GM23248 (cell line): ENCODE data around the gene TRIM14. TPM values are rescaled to one million over a fixed set of nuclear protein-coding genes. Genes with fewer than 3 reads are reported as not detected.

ENCODE experiments used
- DNase-seq: peaks from one replicate; pipeline ENCODE4 v3.0.0-alpha.2; 2015
- H2AFZ ChIP-seq: fragments of 200-600 bp; sonication (generic); 2 replicates; pipeline ENCODE4 v1.6.1; 2016; ENCODE audit warnings: antibody characterized with exemption
- H3F3A ChIP-seq: fragments of 200-600 bp; sonication (generic); 2 replicates; pipeline ENCODE4 v1.6.1; 2016; ENCODE audit warnings: mild to moderate bottlenecking, antibody characterized with exemption, mixed run types; ENCODE audit not compliant: insufficient read depth
- H3K27ac ChIP-seq: fragments of 200-600 bp; sonication (generic); 2 replicates; pipeline ENCODE4 v1.5.1; 2016; ENCODE audit warnings: mild to moderate bottlenecking
- H3K27me3 ChIP-seq: fragments of 200-600 bp; sonication (generic); replicated peaks from 2 replicates; pipeline ENCODE4 v1.6.1; 2016; ENCODE audit warnings: mild to moderate bottlenecking; ENCODE audit not compliant: insufficient read depth
- H3K36me3 ChIP-seq: fragments of 200-600 bp; sonication (generic); 2 replicates; pipeline ENCODE4 v1.6.1; 2016; ENCODE audit warnings: low read depth, mild to moderate bottlenecking
- H3K4me1 ChIP-seq: fragments of 200-600 bp; sonication (generic); 2 replicates; pipeline ENCODE4 v1.6.1; 2016; ENCODE audit warnings: mild to moderate bottlenecking; ENCODE audit not compliant: insufficient read depth
- H3K4me2 ChIP-seq: fragments of 200-600 bp; sonication (generic); one replicate; pipeline ENCODE4 v1.6.1; 2016; ENCODE audit warnings: mild to moderate bottlenecking; ENCODE audit not compliant: unreplicated experiment
- H3K4me3 ChIP-seq: fragments of 200-600 bp; sonication (generic); 2 replicates; pipeline ENCODE4 v1.5.1; 2016; ENCODE audit warnings: mild to moderate bottlenecking
- H3K79me2 ChIP-seq: fragments of 200-600 bp; sonication (generic); 2 replicates; pipeline ENCODE4 v1.6.1; 2016; ENCODE audit warnings: mild to moderate bottlenecking; ENCODE audit not compliant: insufficient read depth
- H3K9ac ChIP-seq: fragments of 200-600 bp; sonication (generic); 2 replicates; pipeline ENCODE4 v1.6.1; 2016; ENCODE audit warnings: mild to moderate bottlenecking
- H3K9me2 ChIP-seq: fragments of 200-600 bp; sonication (generic); 2 replicates; pipeline ENCODE4 v1.6.1; 2016; ENCODE audit warnings: mixed run types, mild to moderate bottlenecking, moderate library complexity; ENCODE audit not compliant: insufficient read depth
- H3K9me3 ChIP-seq: fragments of 200-600 bp; sonication (generic); one replicate; pipeline ENCODE4 v1.6.1; 2017; ENCODE audit warnings: low read depth
- H4K20me1 ChIP-seq: fragments of 200-600 bp; sonication (generic); 2 replicates; pipeline ENCODE4 v1.6.0; 2016; ENCODE audit not compliant: insufficient read depth
- EZH2 ChIP-seq: fragments of 200-600 bp; sonication (generic); IDR thresholded peaks from 2 replicates; pipeline ENCODE4 v1.6.1; 2018; ENCODE audit warnings: antibody characterized with exemption, mild to moderate bottlenecking; ENCODE audit not compliant: insufficient read depth, poor library complexity, severe bottlenecking
- EZH2phosphoT487 ChIP-seq: fragments of 200-600 bp; sonication (generic); IDR thresholded peaks from 2 replicates; pipeline ENCODE4 v1.6.1; 2018; ENCODE audit warnings: antibody characterized with exemption, moderate library complexity, mild to moderate bottlenecking, low read depth; ENCODE audit not compliant: insufficient read depth
- WGBS, 2 experiments: methylation state at CpG; one replicate each; pipeline ENCODE4 v1.1.6; 2015 to 2017; ENCODE audit warnings: low lambda C conversion rate in 2 of 2, low coverage in 1 of 2; ENCODE audit errors: missing lambda C conversion rate in 2 of 2; 5-methylcytosine and 5-hydroxymethylcytosine counted together
- in situ Hi-C: fragments of 300-500 bp; cut with MboI; formaldehyde crosslinking; loops from 2 replicates; pipeline ENCODE4 v1.15.0; 2020
- polyA plus RNA-seq: library from polyadenylated mRNA; unstranded; fragments of >200 nt; fragmentation: Nextera tagmentation; extraction: Ambion mirVana; gene quantifications from 2 replicates; pipeline ENCODE4 v1.2.1, GENCODE V29; 2016
- total RNA-seq: library from RNA; depleted of rRNA; stranded (reverse); fragments of >200 nt; shearing (Covaris generic); gene quantifications from 2 replicates; pipeline ENCODE4 v1.2.3, GENCODE V29; 2014

Gene TRIM14
- total and polyA plus RNA-seq, 2 experiments from 2014 or later, result 6.4 to 7.8 TPM

GRCh38 chr9:98096091-98096490, 22.9 kb downstream of the TRIM14 start:
- Histone ChIP-seq H3K4me1 (no peaks in the 10 kb centered on the region), H3K4me2 (no peak overlapping the region), H3K27me3 (no peaks in the 10 kb centered on the region), H3K9ac (no peak overlapping the region), H3K9me2 (no peaks in the 10 kb centered on the region), H3K9me3 (no peaks in the 10 kb centered on the region), H4K20me1 (no peaks in the 10 kb centered on the region), H2AFZ (no peak overlapping the region), H3K79me2 (no peaks in the 10 kb centered on the region), H3K4me3 (no peak overlapping the region), H3K36me3 (no peaks in the 10 kb centered on the region), H3F3A (no peaks in the 10 kb centered on the region), H3K27ac (no peak overlapping the region)
- in situ Hi-C loops, result no loop called here
- DNase-seq, result no peak
- TF ChIP-seq EZH2phosphoT487, result no peak
- no peak for TF ChIP-seq EZH2
- WGBS, 2 experiments, result 91 to 94% methylated on average over 5 of the region's 5 CpGs

DNA sequence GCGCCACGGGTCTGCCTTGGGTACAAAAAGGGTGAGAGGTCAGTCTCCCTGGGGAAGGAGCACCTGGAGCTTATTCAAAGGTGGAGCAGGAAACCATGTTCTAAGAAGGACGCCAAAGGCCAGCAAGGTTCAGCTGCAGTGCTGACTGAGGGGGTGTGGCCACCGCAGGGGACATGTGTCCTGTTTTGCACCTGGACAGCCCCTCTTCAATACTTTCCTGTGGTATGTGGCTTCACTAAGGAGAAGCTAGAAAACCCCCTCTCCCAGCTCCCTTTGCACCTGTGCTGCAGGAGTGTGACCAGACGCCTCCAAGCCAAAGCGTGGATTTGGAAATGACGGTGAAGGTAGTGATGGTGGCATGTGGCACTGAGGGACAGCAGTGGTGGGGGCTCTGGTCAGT, 23.6 kb downstream of the TRIM14 start:
- H4K20me1 ChIP-seq, result no peaks in the 10 kb centered on the region
- no peak overlapping the region for H3K9ac ChIP-seq
- TF ChIP-seq EZH2 (no peak), EZH2phosphoT487 (no peak)
- H3K9me2 ChIP-seq, result no peaks in the 10 kb centered on the region
- H3K9me3 ChIP-seq, result no peaks in the 10 kb centered on the region
- H3K4me1 ChIP-seq, result no peaks in the 10 kb centered on the region
- H3K79me2 ChIP-seq, result no peaks in the 10 kb centered on the region
- H3K27ac ChIP-seq, result no peak overlapping the region
- H3K27me3 ChIP-seq, result no peaks in the 10 kb centered on the region
- no peaks in the 10 kb centered on the region for H3K36me3 ChIP-seq
- in situ Hi-C loops, result no loop called here
- H3K4me2 ChIP-seq, result no peak overlapping the region
- no peaks in the 10 kb centered on the region for H3F3A ChIP-seq
- DNase-seq, result no peak
- no peak overlapping the region for H2AFZ ChIP-seq
- no peak overlapping the region for H3K4me3 ChIP-seq
- 78 to 80% methylated on average over 7 of the region's 7 CpGs for WGBS, 2 experiments

GRCh38 chr9:98094851-98095250, 24.2 kb downstream of the TRIM14 start:
- no peaks in the 10 kb centered on the region for H3K27me3 ChIP-seq
- H3K27ac ChIP-seq, result no peak overlapping the region
- TF ChIP-seq EZH2phosphoT487, result no peak
- TF ChIP-seq EZH2, result no peak
- in situ Hi-C loops, result no loop called here
- no peaks in the 10 kb centered on the region for H3K79me2 ChIP-seq
- H3K9me3 ChIP-seq, result no peaks in the 10 kb centered on the region
- no peak overlapping the region for H2AFZ ChIP-seq
- 91% methylated on average over 16 of the region's 16 CpGs for WGBS, 2 experiments
- no peak overlapping the region for H3K4me3 ChIP-seq
- no peak for DNase-seq
- H3K9ac ChIP-seq, result no peak overlapping the region
- H4K20me1 ChIP-seq, result no peaks in the 10 kb centered on the region
- no peaks in the 10 kb centered on the region for H3K4me1 ChIP-seq
- H3F3A ChIP-seq, result no peaks in the 10 kb centered on the region
- no peak overlapping the region for H3K4me2 ChIP-seq
- H3K9me2 ChIP-seq, result no peaks in the 10 kb centered on the region
- H3K36me3 ChIP-seq, result no peaks in the 10 kb centered on the region

DNA sequence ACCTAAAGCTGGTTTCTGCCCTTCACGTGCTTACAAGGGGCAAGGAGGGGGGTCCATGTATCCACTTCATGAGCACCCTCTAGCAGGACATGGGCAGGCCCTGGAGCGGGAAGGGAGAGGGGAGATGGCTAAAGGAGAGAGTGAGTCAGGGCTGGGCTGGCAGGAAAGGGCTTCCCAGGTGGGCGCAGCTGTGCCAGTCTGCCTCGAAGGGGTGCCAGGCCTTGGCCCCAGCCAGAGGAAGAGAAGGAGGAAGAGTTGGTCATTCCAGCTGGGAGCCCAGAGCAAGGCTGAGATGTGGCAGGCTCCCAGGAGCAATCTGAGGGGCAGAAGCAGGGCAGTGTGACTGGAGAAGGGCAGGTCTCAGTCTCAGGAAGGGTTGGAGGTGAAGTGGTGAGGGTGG, 24.7 kb downstream of the TRIM14 start:
- Histone ChIP-seq H3K27me3 (no peaks in the 10 kb centered on the region), H3K9ac (no peak overlapping the region), H3K4me2 (no peak overlapping the region), H3K36me3 (no peaks in the 10 kb centered on the region), H3K27ac (no peak overlapping the region), H3K4me1 (no peaks in the 10 kb centered on the region), H3K4me3 (no peak overlapping the region), H3K9me2 (no peaks in the 10 kb centered on the region), H4K20me1 (no peaks in the 10 kb centered on the region), H3F3A (no peaks in the 10 kb centered on the region), H3K79me2 (no peaks in the 10 kb centered on the region), H3K9me3 (no peaks in the 10 kb centered on the region), H2AFZ (no peak overlapping the region)
- 91 to 97% methylated on average over 4 of the region's 4 CpGs for WGBS, 2 experiments
- no peak for TF ChIP-seq EZH2phosphoT487
- TF ChIP-seq EZH2, result no peak
- DNase-seq, result no peak
- in situ Hi-C loops, result no loop called here

- Histone ChIP-seq H3K9me2 (no peaks in the 10 kb centered on the region), H3K27me3 (no peaks in the 10 kb centered on the region), H4K20me1 (no peaks in the 10 kb centered on the region), H3K4me1 (no peaks in the 10 kb centered on the region), H3K9me3 (no peaks in the 10 kb centered on the region), H3K27ac (no peak overlapping the region), H3F3A (no peaks in the 10 kb centered on the region), H2AFZ (no peak overlapping the region), H3K4me2 (no peak overlapping the region), H3K36me3 (no peaks in the 10 kb centered on the region), H3K9ac (no peak overlapping the region), H3K4me3 (no peak overlapping the region), H3K79me2 (no peaks in the 10 kb centered on the region)
- no peak for DNase-seq
- in situ Hi-C loops, result no loop called here
- WGBS, 2 experiments, result 63 to 66% methylated on average over 11 of the region's 11 CpGs
- TF ChIP-seq EZH2phosphoT487 (no peak), EZH2 (no peak)
These were observed 26.4 kb downstream of the TRIM14 start for GRCh38 chr9:98092613-98092931.
